ENCODE data around the gene MAGEB18.

MAGEB18 gene
- total RNA-seq, result 0 reads per million in 2 experiments

DNA sequence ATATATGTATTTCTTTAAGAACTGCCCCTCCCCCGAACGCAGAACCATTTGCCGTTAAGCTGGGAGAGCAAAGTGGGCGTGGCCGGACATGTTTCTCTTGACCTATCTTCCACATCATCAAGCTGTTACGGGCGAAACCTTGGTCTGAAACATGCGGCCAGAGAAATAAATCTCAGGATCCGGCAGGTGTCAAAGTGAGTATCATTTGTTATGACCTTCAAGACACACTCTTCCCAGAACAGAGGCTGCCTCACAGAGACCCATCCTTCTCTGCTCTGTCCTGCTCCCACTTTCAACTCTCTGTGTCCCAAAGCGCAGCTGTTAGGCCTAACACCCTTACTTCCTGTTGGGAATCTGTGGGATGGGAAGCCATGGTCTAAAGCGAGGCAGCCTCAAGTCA lies at the start of gene MAGEB18:
Gene MAGEB18 (plus strand): TSS at position 70 of the 400 bp plus-strand sequence. CDS start 643 bp downstream, outside the sequence.
- DNase-seq (ENCODE audit: low read depth), result no peak

- no peak for DNase-seq (ENCODE audit: low read depth)
Observed at GRCh38 chrX:26100421-26100920, 37.7 kb upstream of the MAGEB18 start.

DNA sequence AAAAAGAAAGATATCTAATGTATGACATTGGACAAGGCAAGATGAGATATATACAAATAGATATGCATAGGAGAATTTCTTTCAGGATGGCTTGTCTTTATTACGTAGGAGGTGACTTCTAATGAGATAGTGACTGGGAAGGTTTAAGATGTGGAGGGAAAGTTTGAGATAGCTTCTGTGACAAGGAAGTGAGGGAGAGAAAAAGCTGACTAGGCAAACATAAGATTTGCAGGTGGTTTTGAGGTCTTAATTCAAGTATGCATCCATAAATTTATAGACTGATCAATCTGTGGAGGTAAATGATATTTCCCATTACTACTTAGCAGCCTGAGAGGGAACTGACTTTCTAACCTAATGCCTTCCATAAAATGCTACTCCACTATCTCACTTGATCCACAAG lies 29.0 kb upstream of the MAGEB18 start:
- no peak for DNase-seq (ENCODE audit: low read depth)

DNA sequence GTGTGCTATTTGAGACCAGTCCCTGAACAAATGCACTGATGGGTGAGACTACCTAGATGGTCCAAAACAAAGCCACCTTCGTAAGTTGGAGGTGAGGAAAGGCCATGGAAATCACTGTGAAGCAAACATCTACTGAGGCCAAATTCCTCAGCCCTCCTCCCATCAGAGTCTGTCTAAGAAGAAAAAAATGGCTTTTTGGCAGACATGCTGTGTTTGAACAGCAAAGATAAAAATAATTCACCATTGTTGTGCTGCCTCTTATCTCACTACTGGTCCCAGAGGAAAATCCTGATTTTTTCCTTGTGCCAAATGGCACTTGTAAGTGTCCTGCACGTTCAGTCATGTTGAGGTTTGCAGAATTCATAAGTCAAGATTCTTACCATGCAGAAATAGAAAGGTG lies 7.9 kb downstream of the MAGEB18 start:
- DNase-seq (ENCODE audit: low read depth), result no peak

DNA sequence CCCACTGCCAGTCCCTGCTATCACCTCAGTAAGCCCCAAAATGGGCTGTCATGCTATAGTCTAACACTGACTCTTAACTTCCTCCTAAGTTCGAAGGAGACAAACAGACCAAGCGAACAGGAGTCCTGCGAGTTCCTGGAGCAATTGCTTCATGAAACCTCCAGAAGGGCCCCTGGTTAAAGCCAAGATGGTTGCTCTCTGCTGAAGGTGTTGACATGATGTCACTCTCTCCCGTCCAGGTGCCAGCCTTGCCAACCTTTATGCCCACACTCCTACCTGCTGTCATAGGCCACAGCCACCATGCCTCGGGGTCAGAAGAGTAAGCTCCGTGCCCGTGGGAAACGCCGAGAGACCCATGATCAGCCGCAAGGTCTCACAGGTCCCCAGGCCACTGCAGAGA lies 22.2 kb downstream of the MAGEB18 start, which contains the start of gene MAGEB6B:
Gene MAGEB6B (plus strand): TSS at position 301 of the 400 bp plus-strand sequence. CDS start 0 bp downstream, at position 301.
- no peak for DNase-seq (ENCODE audit: low read depth)
